Ectodermal cell (in vitro differentiated cells): ENCODE measurements around the gene SEMA5B.

ENCODE experiments used
- H3K27ac ChIP-seq: 2 replicates; pipeline ENCODE4 v1.7.0; 2013; ENCODE audit warnings: mild to moderate bottlenecking, low read depth, low read length; ENCODE audit not compliant: insufficient read depth, poor library complexity, severe bottlenecking
- H3K27me3 ChIP-seq: 2 replicates; pipeline ENCODE4 v1.7.0; 2013; ENCODE audit warnings: mild to moderate bottlenecking, low read length; ENCODE audit not compliant: insufficient read depth, control insufficient read depth, poor library complexity, severe bottlenecking
- H3K36me3 ChIP-seq: one replicate; pipeline ENCODE4 v1.7.0; 2013; ENCODE audit warnings: low read length; ENCODE audit not compliant: control insufficient read depth, insufficient read depth
- H3K4me1 ChIP-seq: one replicate; pipeline ENCODE4 v1.7.0; 2013; ENCODE audit warnings: low read length; ENCODE audit not compliant: control insufficient read depth, insufficient read depth
- H3K4me3 ChIP-seq: 2 replicates; pipeline ENCODE4 v1.7.0; 2013; ENCODE audit warnings: low read depth, low read length, control low read depth; ENCODE audit not compliant: insufficient read depth
- H3K9me3 ChIP-seq: 2 replicates; pipeline ENCODE4 v1.7.0; 2013; ENCODE audit warnings: mild to moderate bottlenecking, low read length, moderate library complexity; ENCODE audit not compliant: control insufficient read depth
- WGBS, 2 experiments: methylation state at CpG; one replicate each; pipeline ENCODE4 v1.1.7; 2013; ENCODE audit warnings: missing lambda C conversion rate in 2 of 2; 5-methylcytosine and 5-hydroxymethylcytosine counted together

Gene SEMA5B

GRCh38 chr3:122966045-122966444 is 61.5 kb downstream of the SEMA5B start:
- no peak overlapping the region for H3K4me3 ChIP-seq
- H3K9me3 ChIP-seq, result no peaks in the 10 kb centered on the region
- H3K27ac ChIP-seq, result no peak overlapping the region
- no peaks in the 10 kb centered on the region for H3K36me3 ChIP-seq
- peaks cover 15% of the 10 kb centered on the region for H3K4me1 ChIP-seq
- no peaks in the 10 kb centered on the region for H3K27me3 ChIP-seq

DNA sequence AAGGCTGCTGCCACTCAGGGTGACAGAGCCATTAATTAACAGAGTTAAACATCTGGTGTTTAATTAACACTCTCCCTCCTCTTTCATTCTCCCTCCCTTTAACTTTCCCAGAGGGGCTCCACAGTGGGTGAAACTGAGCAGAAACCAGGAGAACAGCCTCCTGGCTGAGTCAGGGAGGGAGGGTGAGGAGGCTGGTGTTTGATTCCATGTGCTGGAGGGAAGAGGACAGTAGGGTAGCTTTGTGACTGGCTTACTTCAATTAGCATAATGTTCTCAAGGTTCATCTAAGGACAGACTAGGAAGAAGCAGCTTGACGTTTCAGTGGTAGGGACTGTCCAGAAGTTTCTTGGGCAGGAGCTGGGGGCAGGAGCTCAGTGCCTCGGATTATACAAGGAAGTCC is 62.8 kb downstream of the SEMA5B start:
- Histone ChIP-seq H3K27ac (no peak overlapping the region), H3K36me3 (no peaks in the 10 kb centered on the region), H3K9me3 (no peaks in the 10 kb centered on the region), H3K4me1 (peaks cover 19% of the 10 kb centered on the region), H3K4me3 (no peak overlapping the region), H3K27me3 (no peaks in the 10 kb centered on the region)
- WGBS, 2 experiments, result 24 to 31% methylated on average over 2 of the region's 2 CpGs

DNA sequence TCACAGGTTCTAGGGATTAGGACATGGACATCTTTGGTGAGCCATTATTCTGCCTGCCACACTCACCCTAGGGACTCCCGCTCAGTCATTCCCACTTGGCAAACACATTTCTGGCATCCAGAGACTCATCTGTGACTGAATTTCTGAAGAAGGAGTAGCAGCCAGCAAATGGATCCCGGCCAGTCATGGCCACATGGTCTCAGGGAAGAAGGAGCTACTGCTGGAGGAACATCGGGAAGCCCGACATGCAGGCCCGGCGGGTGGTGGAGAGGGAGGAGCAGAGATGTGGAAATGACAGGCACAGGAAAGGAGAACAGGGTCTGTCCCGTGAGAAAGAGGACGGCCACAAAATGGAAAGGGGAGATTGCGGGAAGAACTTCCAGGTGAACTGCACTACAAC is 65.4 kb downstream of the SEMA5B start:
- WGBS, 2 experiments, result 67 to 73% methylated on average over 9 of the region's 9 CpGs
- H3K27ac ChIP-seq, result peak overlapping the region; percentile 44
- H3K4me1 ChIP-seq, result peaks cover 42% of the 10 kb centered on the region
- no peak overlapping the region for H3K4me3 ChIP-seq
- H3K36me3 ChIP-seq, result no peaks in the 10 kb centered on the region
- no peaks in the 10 kb centered on the region for H3K9me3 ChIP-seq
- H3K27me3 ChIP-seq, result no peaks in the 10 kb centered on the region

- no peak overlapping the region for H3K27ac ChIP-seq
- no peak overlapping the region for H3K4me3 ChIP-seq
- no peaks in the 10 kb centered on the region for H3K9me3 ChIP-seq
- 80 to 81% methylated on average over 4 of the region's 4 CpGs for WGBS, 2 experiments
- H3K4me1 ChIP-seq, result peaks cover 51% of the 10 kb centered on the region
- no peaks in the 10 kb centered on the region for H3K27me3 ChIP-seq
- no peaks in the 10 kb centered on the region for H3K36me3 ChIP-seq
These were observed 66.4 kb downstream of the SEMA5B start for GRCh38 chr3:122961146-122961545.

DNA sequence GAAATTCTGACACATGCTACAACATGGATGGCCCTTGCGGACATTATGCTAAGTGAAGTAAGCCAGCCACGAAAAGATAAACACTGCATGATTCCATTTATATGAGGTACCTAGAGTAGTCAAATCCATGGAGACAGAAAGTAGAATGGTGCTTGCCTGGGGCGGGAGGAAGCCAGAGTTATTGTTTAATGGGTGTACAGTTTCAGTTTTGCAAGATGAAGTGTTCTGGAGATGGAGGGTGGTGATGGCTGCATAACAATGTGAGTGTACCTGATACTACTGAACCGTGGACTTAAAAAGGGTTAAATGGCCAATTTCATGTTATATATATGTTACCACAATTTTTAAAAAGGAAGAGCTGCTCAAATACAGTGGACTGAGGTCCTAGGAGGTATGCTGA is 66.9 kb downstream of the SEMA5B start:
- H3K4me3 ChIP-seq, result no peak overlapping the region
- peaks cover 50% of the 10 kb centered on the region for H3K4me1 ChIP-seq
- H3K9me3 ChIP-seq, result no peaks in the 10 kb centered on the region
- H3K27ac ChIP-seq, result no peak overlapping the region
- no peaks in the 10 kb centered on the region for H3K27me3 ChIP-seq
- WGBS, 2 experiments, result 89 to 97% methylated on average over 4 of the region's 4 CpGs
- H3K36me3 ChIP-seq, result no peaks in the 10 kb centered on the region

GRCh38 chr3:122959339-122959738 is 68.2 kb downstream of the SEMA5B start:
- Histone ChIP-seq H3K27ac (no peak overlapping the region), H3K9me3 (no peaks in the 10 kb centered on the region), H3K4me1 (peaks cover 37% of the 10 kb centered on the region), H3K4me3 (no peak overlapping the region), H3K27me3 (no peaks in the 10 kb centered on the region), H3K36me3 (no peaks in the 10 kb centered on the region)
- WGBS, 2 experiments, result 88 to 90% methylated on average over 5 of the region's 5 CpGs

- Histone ChIP-seq H3K4me3 (no peak overlapping the region), H3K27ac (no peak overlapping the region), H3K27me3 (no peaks in the 10 kb centered on the region), H3K36me3 (no peaks in the 10 kb centered on the region), H3K4me1 (peaks cover 43% of the 10 kb centered on the region), H3K9me3 (no peaks in the 10 kb centered on the region)
- WGBS, 2 experiments, result 63 to 66% methylated on average over 7 of the region's 7 CpGs
These were observed 69.6 kb downstream of the SEMA5B start for GRCh38 chr3:122957707-122958689.

DNA sequence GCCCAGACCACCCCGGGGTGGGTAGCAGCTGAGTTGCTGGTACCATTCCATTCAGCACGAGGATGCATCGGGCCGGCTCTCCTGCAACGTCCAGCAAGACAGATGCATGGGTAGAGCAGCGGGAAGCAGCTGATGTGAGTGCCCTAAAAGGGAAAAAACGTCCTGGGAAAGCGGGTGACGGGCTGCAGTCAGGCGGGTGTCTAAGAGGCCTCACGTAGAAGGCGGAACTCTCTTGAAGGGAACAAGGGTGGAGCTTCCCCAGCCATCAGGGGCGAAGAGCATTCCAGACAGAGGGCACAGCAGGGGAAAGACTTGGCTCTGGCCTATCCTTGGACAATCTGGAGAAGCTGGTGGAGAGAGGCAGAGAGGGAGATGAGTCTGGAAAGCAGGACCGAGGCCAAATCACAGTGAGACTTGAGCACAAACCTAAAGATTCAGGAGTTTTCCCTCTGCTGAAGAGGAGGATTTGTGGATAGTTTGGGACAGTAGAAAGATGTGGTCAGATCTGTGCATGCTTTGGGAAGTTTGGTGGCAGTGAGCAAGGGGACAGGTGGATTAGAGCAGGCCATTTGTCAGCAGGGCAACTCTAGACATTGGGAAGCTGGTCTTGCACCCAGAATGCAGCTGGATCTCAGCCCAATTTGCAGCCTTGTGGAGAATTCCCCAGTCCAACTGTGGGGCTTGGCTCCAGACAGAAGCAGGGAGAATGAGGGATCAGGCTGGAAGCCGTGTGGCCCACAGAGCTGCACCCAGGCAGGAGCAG is 70.7 kb downstream of the SEMA5B start:
- Histone ChIP-seq H3K4me3 (no peak overlapping the region), H3K27me3 (no peaks in the 10 kb centered on the region), H3K9me3 (no peaks in the 10 kb centered on the region), H3K4me1 (peaks cover 43% of the 10 kb centered on the region), H3K27ac (no peak overlapping the region), H3K36me3 (no peaks in the 10 kb centered on the region)
- 81 to 85% methylated on average over 15 of the region's 15 CpGs for WGBS, 2 experiments

DNA sequence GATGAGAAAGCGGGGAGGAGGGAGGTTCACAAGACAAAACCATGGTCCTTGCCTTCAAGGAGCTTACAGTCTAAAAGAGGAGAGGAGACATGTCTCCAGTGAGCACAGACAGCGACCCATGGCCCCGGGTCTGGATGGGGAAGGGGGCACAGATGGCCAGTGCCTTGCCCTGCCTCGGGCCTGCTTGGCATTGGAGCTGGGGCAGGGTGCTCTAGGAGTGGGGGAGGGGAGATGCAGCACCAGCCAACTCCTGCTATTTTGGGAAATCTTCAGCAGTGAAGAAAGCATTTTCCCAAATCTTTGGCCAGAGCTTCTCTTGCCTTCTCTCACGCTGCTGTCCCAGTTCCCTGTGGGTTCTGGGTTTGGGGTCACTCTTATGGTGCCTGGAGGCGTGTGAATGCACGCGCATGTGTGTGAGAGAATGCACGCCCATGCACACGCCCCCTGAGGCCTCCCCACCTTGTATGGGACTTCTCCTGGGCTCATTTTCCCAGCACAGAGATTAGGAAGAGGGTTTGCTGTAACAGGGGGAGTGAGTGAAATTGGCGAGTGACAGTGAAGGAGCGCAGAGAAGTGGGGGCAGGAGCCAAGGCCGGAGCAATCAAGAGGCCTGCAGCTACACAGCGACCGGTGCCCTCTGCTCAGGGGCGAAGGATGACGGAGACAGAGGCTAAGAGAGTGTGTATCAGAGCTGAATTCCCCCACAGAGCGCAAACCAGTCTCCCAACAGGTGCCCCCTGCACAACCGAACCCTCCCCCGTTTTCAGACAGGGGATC is 71.5 kb downstream of the SEMA5B start:
- no peak overlapping the region for H3K4me3 ChIP-seq
- 90 to 92% methylated on average over 20 of the region's 20 CpGs for WGBS, 2 experiments
- no peak overlapping the region for H3K27ac ChIP-seq
- no peaks in the 10 kb centered on the region for H3K9me3 ChIP-seq
- peaks cover 43% of the 10 kb centered on the region for H3K4me1 ChIP-seq
- no peaks in the 10 kb centered on the region for H3K36me3 ChIP-seq
- no peaks in the 10 kb centered on the region for H3K27me3 ChIP-seq

- Histone ChIP-seq H3K4me1 (peaks cover 23% of the 10 kb centered on the region), H3K27ac (no peak overlapping the region), H3K9me3 (no peaks in the 10 kb centered on the region), H3K4me3 (no peak overlapping the region), H3K27me3 (no peaks in the 10 kb centered on the region), H3K36me3 (no peaks in the 10 kb centered on the region)
- WGBS, 2 experiments, result 80 to 81% methylated on average over 3 of the region's 3 CpGs
These were observed 75.0 kb downstream of the SEMA5B start for GRCh38 chr3:122952520-122952919.
